ENCODE data around the gene SGMS1.

DNA sequence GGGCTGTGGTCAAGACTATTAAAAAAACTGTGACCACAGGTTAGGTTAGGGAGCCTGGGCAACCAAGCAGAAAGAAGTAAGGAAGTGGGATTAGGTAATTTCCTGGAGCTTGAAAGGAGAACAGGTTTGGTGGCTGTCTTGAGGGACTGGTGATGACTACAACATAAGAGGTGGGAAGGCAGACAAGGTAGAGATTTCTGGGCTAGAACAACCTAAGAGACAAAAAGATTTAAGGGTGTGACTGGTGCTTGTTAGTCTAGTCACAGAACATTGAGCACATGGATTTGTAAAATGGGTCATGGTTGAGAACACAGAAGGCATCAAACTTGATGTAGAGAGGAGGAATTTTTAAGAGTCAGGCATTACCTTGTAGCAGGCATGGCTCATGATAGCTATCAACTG lies 248.7 kb downstream of the SGMS1 start:
- TF ChIP-seq EZH2 (IDR thresholded peaks at IDR 0.05; ENCODE audit: borderline replicate concordance, insufficient read depth, low read depth, low read length, poor library complexity, severe bottlenecking), result no peak
- TF ChIP-seq, protein P1, sequence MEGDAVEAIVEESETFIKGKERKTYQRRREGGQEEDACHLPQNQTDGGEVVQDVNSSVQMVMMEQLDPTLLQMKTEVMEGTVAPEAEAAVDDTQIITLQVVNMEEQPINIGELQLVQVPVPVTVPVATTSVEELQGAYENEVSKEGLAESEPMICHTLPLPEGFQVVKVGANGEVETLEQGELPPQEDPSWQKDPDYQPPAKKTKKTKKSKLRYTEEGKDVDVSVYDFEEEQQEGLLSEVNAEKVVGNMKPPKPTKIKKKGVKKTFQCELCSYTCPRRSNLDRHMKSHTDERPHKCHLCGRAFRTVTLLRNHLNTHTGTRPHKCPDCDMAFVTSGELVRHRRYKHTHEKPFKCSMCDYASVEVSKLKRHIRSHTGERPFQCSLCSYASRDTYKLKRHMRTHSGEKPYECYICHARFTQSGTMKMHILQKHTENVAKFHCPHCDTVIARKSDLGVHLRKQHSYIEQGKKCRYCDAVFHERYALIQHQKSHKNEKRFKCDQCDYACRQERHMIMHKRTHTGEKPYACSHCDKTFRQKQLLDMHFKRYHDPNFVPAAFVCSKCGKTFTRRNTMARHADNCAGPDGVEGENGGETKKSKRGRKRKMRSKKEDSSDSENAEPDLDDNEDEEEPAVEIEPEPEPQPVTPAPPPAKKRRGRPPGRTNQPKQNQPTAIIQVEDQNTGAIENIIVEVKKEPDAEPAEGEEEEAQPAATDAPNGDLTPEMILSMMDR (IDR thresholded peaks at IDR 0.05), result no peak
